Measurements from ENCODE around the gene TMEM89. TPM values are rescaled to one million over a fixed set of nuclear protein-coding genes. Genes with fewer than 3 reads are reported as not detected.
A peak's percentile ranks its signal among the peaks of the same experiment; 100 is the strongest.

Gene TMEM89
- total and polyA plus RNA-seq, 8 donors, result not detected

DNA sequence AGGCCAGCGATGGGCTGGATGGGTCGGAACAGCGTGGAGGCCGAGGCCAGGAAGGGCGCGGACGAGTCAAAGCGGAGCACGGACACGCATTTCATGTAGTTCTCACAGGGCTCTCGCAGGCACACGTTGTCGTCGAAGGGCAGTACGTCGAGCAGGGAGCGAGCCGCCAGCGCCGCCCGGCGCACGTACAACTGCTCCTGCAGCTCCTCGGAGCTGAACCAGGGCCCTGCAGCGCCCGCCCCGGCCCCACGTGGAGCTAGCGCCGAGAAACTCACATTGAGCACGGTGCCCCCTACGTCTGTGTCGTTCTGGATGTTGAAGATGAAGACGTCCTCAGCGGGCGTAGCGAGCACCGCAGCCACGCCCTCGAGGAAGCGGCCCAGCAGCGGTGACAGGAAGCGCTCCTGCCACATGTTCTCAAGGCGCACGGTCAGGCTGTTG is 35.3 kb upstream of the TMEM89 start:
- FAIRE-seq (no peak), DNase-seq (peak in 1 of 6 donors; percentile 72), ATAC-seq (no peak)
- intact Hi-C loops (cut with DNase I), result no loop called here
- no peaks in the 10 kb centered on the region for H3K36me3 ChIP-seq
- H3K4me3 ChIP-seq, result peak overlapping the region in 3 of 4 donors; percentile 42 to 52 (median 52)
- TF ChIP-seq, protein P1, sequence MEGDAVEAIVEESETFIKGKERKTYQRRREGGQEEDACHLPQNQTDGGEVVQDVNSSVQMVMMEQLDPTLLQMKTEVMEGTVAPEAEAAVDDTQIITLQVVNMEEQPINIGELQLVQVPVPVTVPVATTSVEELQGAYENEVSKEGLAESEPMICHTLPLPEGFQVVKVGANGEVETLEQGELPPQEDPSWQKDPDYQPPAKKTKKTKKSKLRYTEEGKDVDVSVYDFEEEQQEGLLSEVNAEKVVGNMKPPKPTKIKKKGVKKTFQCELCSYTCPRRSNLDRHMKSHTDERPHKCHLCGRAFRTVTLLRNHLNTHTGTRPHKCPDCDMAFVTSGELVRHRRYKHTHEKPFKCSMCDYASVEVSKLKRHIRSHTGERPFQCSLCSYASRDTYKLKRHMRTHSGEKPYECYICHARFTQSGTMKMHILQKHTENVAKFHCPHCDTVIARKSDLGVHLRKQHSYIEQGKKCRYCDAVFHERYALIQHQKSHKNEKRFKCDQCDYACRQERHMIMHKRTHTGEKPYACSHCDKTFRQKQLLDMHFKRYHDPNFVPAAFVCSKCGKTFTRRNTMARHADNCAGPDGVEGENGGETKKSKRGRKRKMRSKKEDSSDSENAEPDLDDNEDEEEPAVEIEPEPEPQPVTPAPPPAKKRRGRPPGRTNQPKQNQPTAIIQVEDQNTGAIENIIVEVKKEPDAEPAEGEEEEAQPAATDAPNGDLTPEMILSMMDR (IDR thresholded peaks at IDR 0.05), result no peak
- WGBS, 2 donors, result 47 to 58% methylated on average over 45 of the region's 45 CpGs
- H3K27me3 ChIP-seq, result peaks cover 0 to 4% (median 0%) of the 10 kb centered on the region in 4 donors
- H3K27ac ChIP-seq, result peak overlapping the region in 3 of 4 donors; percentile 31 to 70 (median 68)
- H3K4me1 ChIP-seq, result peaks cover 0 to 4% (median 0%) of the 10 kb centered on the region in 3 donors
- H3K9me3 ChIP-seq, result no peaks in the 10 kb centered on the region

DNA sequence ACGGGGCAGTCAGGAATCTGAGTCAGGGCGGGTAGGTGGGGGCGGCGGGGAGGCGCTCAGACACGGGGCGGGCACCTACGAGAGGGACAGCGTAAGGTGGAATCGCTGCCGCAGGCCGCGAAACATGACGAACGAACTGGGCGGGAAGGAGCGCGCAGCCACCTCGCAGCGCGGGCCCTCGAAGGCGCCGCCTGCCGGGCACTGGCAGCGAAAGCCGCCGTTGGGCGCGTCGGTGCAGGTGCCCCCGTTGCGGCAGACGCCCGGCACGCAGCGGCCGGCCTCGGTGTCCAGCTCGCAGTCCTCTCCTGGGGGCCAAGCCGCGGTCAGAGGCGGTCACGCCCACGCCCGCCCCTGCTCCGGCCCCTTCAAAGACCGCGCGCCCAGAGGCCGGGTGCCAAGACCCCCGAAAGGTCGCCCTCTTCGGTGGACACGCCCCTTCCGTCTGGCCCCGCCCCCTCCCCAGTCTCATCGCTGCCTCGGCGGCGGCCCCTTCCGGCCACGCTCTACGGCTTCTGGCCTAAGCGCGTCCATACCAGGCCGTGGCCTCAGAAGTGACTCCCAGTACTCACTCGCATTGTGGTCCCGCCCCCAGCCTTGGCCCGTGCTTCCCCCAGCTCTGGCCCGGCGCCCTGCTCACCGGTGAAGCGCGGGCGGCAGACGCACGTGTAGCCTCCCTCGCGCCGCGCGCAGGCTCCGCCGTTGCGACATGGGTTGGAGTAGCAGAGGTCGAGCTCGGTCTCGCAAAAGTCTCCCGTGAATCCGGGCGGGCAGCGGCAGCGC is 34.7 kb upstream of the TMEM89 start:
- Histone ChIP-seq H3K4me1 (peaks cover 0 to 3% (median 0%) of the 10 kb centered on the region in 3 donors), H3K9me3 (no peaks in the 10 kb centered on the region), H3K27me3 (peaks cover 0 to 4% (median 0%) of the 10 kb centered on the region in 4 donors), H3K36me3 (no peaks in the 10 kb centered on the region), H3K4me3 (peak overlapping the region; percentile 42 to 59 (median 52)), H3K27ac (peak overlapping the region; percentile 3 to 70 (median 50))
- DNase-seq (peak; percentile 79 to 93 (median 88)), FAIRE-seq (no peak), ATAC-seq (peak; percentile 90 to 94 (median 93))
- intact Hi-C loops (cut with DNase I), result no loop called here
- TF ChIP-seq, protein P1 (IDR thresholded peaks at IDR 0.05), result peak; percentile 59 to 72 (median 66)
- WGBS, 2 donors, result 2 to 4% methylated on average over 63 to 94 of the region's 94 CpGs

DNA sequence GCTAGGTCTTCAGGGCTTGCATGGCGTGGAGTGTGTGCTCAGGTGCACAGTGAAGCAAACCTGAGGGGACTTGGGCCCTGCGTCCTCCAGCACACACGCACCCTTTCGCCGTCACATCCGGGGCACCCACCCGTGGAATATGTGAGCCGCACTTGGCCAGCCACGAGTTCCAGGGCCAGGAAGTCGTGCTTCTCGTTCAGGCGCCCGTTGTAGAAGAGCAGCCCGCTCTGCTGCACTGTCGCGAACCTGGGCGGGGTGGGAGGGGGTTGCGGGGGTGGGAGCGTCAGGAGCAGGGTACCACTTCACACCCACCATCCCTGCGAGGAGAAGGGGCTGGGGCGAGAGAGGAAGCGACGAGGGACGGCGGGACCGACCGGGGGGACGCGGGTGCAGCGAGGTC is 34.0 kb upstream of the TMEM89 start:
- H3K36me3 ChIP-seq, result no peaks in the 10 kb centered on the region
- H3K4me3 ChIP-seq, result peak overlapping the region; percentile 42 to 59 (median 52)
- H3K27ac ChIP-seq, result peak overlapping the region; percentile 3 to 70 (median 50)
- ATAC-seq (peak in 3 of 4 donors; percentile 3 to 6 (median 3)), DNase-seq (peak in 1 of 6 donors; percentile 65), FAIRE-seq (no peak)
- WGBS, 2 donors, result 14 to 19% methylated on average over 30 of the region's 30 CpGs
- intact Hi-C loops (cut with DNase I), result no loop called here
- no peaks in the 10 kb centered on the region for H3K9me3 ChIP-seq
- TF ChIP-seq, protein P1 (IDR thresholded peaks at IDR 0.05), result no peak
- H3K4me1 ChIP-seq, result no peaks in the 10 kb centered on the region
- no peaks in the 10 kb centered on the region for H3K27me3 ChIP-seq

DNA sequence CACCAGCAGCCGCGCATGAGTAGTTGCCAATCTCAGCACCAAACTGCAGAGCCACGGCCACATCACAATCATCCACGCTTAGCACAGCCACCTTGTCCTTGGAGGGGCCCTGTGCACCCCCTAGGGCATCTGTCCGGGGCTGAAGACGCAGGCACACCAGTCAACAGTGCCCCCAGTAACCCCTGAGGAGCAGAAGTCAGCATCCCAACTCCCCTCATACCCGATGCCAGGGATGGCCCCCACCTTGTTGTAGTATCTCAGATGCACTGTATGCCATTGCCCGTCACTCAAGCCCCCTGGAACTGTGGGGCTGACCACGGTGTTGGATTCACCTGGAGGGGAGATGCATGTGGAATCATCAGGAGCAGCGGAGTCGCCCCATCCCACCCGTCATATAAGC is 33.5 kb upstream of the TMEM89 start:
- intact Hi-C loops (cut with DNase I), result no loop called here
- ATAC-seq (no peak), FAIRE-seq (no peak), DNase-seq (peak in 1 of 6 donors; percentile 64)
- 92 to 95% methylated on average over 12 of the region's 12 CpGs for WGBS, 2 donors
- Histone ChIP-seq H3K4me1 (no peaks in the 10 kb centered on the region), H3K36me3 (no peaks in the 10 kb centered on the region), H3K27me3 (no peaks in the 10 kb centered on the region), H3K9me3 (no peaks in the 10 kb centered on the region), H3K27ac (no peak overlapping the region), H3K4me3 (no peak overlapping the region)
- TF ChIP-seq, protein P1 (IDR thresholded peaks at IDR 0.05), result no peak
